AG10803 (cell line): Measurements from ENCODE around the gene BRAT1.

Experiments used
- DNase-seq: peaks from one replicate; pipeline ENCODE4 v3.0.0; 2010; ENCODE audit warnings: low read depth
- H3K4me3 ChIP-seq: 2 replicates; pipeline ENCODE4 v1.5.1; 2011; ENCODE audit warnings: mild to moderate bottlenecking, low read length, control low read depth
- CTCF ChIP-seq: conservative IDR thresholded peaks from 2 replicates; pipeline ENCODE4 v1.5.1; 2011; ENCODE audit warnings: mild to moderate bottlenecking, low read length, control low read depth, inconsistent platforms

The BRAT1 gene

GRCh38 chr7:2544541-2545188 lies 10.7 kb downstream of the BRAT1 start:
- no peak overlapping the region for H3K4me3 ChIP-seq
- no peak for TF ChIP-seq CTCF
- no peak for DNase-seq

- H3K4me3 ChIP-seq, result no peak overlapping the region
- TF ChIP-seq CTCF, result no peak
- no peak for DNase-seq
These were observed 12.1 kb downstream of the BRAT1 start for GRCh38 chr7:2542916-2543871.

- no peak for TF ChIP-seq CTCF
- no peak for DNase-seq
- no peak overlapping the region for H3K4me3 ChIP-seq
These were observed 13.1 kb downstream of the BRAT1 start for GRCh38 chr7:2542011-2542915.

- TF ChIP-seq CTCF, result no peak
- no peak overlapping the region for H3K4me3 ChIP-seq
- DNase-seq, result no peak
These were observed 13.9 kb downstream of the BRAT1 start for GRCh38 chr7:2541291-2542010.

- no peak for DNase-seq
- TF ChIP-seq CTCF, result no peak
- no peak overlapping the region for H3K4me3 ChIP-seq
These were observed 14.7 kb downstream of the BRAT1 start for GRCh38 chr7:2540641-2541051.

GRCh38 chr7:2540133-2540532 lies 15.2 kb downstream of the BRAT1 start:
- DNase-seq, result no peak
- no peak overlapping the region for H3K4me3 ChIP-seq
- no peak for TF ChIP-seq CTCF
